Adrenal gland (tissue), 5 donors: ENCODE measurements around the gene CAMK2D.

Source experiments
- POLR2A ChIP-seq, 2 donors: fragments of 450-650 bp; IDR thresholded peaks; one replicate each; pipeline ENCODE4 v1.6.1; 2017; ENCODE audit warnings: antibody characterized with exemption in 2 of 2, mild to moderate bottlenecking in 2 of 2, moderate library complexity in 1 of 2
- TF ChIP-seq, protein P1 (sequence below), 6 experiments: fragments of 450-650 bp in 4 of 6; fragments of 200-600 bp in 2 of 6; sonication (generic) in 1 of 6; IDR thresholded peaks; 1 replicate in 5 of 6; 2 replicates in 1 of 6; pipeline versions ENCODE4 v1.5.1 to v1.8.0; 2016 to 2021; ENCODE audit warnings: antibody characterized with exemption in 6 of 6, mild to moderate bottlenecking in 2 of 6, moderate library complexity in 1 of 6
- donor health status: DM: no; HTN: no; CAD: no.

GRCh38 chr4:113478032-113478431, 283.5 kb downstream of the CAMK2D start:
- TF ChIP-seq, protein P1, sequence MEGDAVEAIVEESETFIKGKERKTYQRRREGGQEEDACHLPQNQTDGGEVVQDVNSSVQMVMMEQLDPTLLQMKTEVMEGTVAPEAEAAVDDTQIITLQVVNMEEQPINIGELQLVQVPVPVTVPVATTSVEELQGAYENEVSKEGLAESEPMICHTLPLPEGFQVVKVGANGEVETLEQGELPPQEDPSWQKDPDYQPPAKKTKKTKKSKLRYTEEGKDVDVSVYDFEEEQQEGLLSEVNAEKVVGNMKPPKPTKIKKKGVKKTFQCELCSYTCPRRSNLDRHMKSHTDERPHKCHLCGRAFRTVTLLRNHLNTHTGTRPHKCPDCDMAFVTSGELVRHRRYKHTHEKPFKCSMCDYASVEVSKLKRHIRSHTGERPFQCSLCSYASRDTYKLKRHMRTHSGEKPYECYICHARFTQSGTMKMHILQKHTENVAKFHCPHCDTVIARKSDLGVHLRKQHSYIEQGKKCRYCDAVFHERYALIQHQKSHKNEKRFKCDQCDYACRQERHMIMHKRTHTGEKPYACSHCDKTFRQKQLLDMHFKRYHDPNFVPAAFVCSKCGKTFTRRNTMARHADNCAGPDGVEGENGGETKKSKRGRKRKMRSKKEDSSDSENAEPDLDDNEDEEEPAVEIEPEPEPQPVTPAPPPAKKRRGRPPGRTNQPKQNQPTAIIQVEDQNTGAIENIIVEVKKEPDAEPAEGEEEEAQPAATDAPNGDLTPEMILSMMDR (IDR thresholded peaks at IDR 0.05), result no peak
- TF ChIP-seq POLR2A (IDR thresholded peaks at IDR 0.05), result no peak
